ENCODE results near the gene NPFFR1.
"Not testable (repeated sequence)": the region's sequence is repeated elsewhere in the genome, so short reads cannot be mapped to it uniquely, and the experiment has no call there.

The NPFFR1 gene

DNA sequence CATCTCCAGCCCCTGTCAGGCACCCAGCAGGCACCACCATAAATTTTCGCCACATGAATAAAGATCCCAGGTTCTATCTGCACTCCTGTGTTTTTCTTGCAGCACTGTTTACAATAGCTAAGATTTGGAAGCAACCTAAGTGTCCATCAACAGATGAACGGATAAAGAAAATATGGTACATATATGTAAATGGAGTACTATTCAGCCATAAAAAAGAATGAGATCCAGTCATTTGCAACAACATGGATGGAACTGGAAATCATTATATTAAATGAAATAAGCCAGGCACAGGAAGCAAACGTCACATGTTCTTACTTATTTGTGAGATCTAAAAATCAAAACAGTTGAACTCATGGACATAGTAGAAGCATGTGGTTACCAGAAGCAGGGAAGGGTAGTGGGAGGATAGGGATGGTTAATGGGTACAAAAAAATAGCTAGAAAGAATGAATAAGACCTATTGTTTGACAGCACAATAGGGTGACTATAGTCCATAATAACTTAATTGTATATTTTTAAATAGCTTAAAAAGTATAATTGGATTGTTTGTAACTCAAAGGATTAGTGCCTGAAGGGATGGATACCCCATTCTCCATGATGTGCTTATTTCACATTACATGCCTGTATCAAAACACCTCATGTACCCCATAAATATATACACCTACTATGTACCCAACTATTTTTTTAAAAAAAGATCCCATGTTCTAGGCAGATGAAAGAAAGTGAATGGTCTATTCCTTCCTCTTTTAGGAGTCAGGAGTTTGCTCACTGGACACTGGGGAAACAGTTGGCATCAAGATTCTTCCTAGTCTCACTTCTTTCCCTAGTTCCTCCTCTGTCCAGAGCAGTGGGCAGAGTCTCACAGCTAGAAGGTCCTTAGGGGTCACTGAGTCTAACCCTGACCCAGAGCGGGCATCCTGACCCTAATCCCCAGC is 1.0 kb upstream of the NPFFR1 start:
- DNase-seq, result no peak

DNA sequence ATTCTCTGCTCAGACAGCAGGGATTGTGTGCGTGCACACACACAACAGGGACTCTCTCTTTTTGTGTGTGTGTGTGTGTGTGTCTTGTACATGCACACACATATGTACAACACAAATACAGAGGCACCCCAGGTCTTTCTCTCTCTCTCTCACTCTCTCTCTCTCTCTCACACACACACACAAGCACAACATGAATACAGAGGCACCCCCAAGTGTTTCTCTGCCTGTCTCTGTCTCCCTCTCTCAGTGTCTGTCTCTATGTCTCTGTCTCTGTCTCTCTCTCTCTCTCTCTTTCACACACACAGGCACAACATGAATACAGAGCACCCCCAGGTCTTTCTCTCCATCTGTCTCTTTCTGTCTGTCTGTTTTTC is 746 bp downstream of the NPFFR1 start:
- no peak for DNase-seq

DNA sequence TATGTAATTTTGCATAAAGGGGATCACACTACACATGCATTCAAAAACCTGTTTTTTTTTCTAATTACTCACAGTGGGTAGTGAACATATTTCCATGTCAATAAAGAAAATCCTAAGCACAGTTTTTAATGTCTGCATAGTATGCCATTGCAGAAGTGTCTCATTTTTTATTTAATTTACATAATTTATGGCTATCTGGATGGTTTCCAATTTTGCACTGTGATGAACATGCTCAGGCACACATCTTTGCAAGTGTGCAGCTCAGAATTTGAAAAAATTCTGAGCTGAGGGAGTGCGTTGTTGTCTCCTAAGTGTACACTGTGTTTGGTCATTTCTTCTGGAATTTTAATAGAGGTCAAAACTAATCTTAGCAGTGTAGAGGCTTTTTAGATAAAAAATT is 2.2 kb downstream of the NPFFR1 start:
- no peak for DNase-seq

DNA sequence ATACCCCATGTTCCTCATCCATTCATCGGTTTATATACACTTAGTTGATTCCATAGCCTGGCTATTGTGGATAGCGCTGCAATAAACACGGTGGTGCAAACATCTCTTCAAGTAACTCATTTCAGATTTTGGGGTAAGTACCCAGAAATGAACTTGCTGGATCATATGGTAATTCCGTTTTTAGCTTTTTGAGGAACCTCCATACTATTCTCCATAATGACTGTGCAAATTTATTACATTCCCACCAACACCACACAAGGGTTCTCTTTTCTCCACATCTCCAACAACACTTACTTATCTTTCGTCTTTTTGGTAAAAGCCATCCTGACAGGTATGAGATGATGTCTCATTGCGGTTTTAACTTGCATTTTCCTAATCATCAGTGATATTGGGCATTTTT is 3.7 kb downstream of the NPFFR1 start:
- DNase-seq, result no peak

DNA sequence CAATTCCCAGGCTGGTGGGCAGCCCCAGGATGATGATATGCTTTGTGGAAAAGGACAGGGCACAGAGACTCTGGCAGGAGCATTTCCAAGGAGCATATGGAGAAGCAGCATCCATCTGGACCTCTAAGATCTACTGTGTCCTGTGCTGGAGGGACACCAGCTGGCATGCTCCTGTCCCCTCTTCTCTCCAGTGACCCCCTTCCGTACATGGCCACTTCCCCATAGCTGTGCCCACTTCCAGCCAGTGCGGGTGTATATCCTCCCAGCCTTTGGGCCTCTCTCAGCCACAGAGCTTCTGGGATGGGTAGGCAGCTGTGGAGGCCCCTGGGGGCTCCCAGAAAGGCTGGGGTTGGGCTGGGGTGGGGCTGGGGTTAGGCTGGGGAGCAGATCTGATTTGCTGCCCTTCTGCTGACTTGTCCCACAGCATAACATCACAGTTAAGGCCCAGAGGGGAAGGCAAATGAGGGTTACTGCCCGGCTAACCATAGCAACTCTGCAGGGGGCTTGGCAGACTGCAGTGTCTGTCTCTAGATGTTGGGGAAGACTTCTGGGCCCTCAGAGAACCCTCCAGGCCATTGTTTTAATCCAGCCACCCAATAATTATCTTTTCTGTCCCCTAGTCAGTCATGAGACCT is 6.3 kb downstream of the NPFFR1 start:
- no peak for DNase-seq

DNA sequence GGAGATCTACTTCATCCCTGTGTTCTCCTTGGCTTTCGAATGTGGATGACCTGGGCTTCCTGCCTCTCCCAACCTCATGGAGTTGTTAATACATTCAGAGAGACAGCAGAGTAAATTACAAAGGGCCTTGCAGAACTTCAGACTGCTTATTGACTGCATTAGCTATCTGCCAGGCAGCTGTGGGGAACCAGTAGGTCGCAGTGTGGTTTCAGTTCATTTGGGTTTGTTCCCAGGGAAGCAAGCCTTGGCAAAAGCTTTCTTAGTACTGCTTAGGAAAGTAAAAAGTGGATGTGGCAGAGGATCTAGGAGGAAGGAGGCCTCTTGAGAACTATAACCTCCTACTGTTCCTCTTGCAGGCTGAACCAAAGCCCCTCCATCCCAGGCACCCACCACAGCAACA is 9.2 kb downstream of the NPFFR1 start:
- DNase-seq, result no peak

DNA sequence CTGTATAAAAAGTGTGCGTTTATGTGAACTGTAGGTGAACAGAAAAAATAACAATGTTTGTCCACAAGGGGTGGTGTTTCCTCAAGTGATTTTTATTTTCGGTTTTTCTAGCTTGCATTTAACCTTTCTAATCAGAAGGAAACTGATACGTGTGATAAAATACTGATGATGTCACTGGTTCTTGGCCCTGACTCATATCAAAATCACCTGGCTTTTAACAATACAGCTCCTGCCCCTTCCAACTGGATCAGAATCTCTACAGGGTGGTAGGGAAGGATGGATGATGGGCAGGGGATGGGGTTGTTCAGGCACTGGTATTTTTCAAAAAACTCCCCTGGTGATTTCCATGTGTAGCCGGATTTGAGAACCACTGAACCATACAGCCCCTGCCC is 10.9 kb downstream of the NPFFR1 start:
- no peak for DNase-seq

DNA sequence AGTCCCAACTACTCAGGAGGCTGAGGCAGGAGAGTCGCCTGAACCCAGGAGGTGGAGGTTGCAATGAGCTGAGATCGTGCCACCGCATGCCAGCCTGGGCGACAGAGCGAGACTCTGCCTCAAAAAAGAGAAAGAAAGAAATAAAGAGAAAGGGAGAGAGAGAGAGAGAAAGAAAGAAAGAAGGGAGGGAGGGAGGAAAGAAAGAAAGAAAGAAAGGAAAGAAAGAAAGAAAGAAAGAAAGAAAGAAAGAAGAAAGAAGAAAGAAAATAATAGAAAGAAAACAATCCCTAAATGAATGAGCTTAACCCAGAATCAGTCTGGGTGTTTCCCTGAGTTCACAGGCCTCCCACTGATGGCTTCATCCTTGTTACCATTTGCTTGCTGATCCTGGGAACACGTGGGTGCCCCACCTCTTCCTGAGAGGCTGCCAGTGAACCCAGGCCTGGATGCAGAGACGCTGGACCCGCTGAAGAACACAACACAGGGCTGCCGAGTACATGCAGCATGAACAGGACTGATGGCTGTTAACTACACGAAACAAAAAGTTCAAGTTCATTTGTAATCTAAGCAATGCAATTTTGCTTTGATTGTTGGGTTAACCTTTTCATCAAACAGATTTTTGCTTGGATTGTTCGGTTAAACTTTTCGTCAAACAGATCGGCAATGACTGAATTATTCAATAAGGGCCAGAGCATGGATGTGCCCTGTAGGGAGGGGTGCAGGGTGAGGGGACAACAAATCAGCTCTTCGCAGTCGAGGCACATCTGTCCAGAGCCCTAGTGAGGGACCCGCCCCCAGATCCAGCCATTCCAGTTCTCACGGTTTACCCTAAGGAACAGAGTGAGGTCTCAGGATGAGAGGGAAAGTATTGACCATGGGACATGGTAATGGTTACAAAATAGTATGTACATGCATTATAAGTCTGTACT is 11.5 kb downstream of the NPFFR1 start:
- DNase-seq, result no peak

DNA sequence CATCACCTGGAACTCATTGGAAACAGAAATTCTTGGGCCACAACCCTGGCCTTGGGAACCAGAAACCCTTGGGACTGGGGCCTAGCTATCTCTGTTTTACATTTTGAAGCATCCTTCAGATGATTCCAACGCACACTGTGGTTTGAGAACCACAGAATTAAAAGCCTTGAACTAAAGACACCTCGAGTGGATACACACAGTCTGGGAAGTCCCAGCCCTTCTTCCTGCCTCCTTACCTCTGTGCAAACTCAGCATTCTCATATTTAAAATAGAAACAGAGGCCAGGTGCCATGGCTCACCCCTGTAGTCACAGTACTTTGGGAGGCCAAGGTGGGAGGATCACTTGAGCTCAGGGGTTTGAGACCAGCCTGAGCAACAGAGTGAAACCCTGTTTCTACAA is 12.9 kb downstream of the NPFFR1 start:
- DNase-seq, result no peak

DNA sequence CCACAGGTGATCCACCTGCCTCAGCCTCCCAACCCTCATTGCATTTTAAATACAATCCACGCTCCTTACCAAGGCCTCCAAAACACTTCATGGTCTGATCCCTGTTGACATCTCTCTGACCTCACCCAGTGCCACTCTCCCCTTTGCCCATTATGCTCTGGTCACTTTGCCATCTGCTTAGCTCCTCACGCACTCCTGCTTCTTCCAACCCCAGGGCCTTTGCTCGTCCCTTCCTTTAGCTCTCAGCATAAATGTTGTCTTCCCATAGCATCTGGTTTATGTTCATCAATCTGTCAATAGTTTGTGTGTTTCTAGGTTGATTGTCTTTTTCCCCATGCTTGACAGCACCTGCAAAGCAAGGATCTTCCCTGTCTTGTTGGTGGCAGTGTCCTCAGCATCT is 14.1 kb downstream of the NPFFR1 start:
- no peak for DNase-seq

DNA sequence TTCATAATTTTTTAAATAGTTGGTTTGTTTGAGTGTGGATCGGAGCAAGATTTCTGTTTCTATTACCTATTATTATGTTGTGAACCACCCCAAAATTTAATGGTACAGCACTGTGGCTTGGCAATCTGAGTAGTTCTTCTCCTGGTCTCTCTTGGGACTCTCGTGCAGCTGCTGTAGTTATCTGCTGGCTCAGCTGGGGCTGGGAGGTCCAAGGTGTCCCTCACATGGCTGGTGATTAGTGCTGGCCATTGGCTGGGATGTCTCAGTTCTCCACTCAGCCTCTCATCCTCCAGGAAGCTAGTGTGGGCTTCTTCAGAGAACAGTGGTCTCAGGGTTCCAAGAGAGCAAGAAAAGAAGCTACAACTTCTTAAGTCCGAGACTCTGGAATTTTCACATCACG is 15.4 kb downstream of the NPFFR1 start:
- no peak for DNase-seq

DNA sequence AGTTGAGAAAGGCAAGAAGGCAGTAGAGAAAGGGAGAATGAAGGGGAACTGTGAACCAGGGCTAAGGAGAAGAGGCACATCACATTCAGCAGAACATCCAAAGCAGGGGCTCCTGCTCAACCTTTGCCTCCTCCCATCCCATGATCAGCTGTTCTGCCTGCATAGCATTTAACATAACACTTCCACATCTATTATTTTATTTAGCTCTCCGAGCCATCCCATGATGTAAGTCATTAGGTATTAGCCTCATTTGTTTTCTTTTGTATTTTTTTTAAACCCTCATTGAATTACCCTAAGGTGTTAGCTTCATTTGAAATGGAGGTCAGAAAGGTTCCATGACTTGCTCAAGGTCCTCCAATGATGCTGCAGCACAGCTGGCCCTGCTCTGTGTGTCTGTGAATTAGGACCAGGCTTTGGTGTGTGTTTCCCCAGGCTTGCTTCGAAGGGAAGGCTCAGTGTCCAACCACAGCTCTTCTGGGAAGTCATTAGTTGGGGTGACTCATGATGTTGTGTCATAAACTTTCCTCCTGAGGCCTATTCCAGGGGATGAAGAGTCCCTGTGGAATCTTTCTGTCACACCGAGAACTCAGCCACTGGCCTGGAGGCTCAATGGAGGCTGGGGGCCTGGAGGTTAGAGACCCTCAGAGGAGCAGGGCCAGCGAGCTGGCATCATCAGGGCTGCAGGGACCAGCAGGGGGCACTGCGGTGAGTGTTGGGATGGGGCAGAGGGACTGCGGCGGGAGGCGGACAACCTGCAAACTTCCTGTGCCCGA is 16.5 kb downstream of the NPFFR1 start:
- DNase-seq, result no peak

DNA sequence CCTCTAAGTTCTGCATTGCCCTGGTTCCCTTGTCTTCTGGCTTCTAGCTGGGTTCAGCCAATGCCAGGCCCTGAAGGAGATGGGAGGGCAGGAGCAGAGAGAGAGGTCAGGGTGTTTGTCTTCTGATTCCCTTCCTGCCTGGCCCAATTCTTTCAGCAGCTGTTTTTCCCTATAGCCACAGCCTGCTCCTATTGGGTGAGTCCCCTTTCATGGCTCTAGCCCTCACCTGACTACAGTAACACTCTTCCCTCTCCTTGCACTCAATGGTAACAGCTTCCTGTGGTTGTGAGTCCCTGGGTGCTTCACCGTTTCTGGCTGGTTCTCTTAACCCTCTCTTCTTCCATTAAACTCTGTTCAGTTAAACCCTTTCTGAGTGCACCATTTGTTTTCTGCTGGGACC is 17.1 kb downstream of the NPFFR1 start:
- DNase-seq, result no peak

DNA sequence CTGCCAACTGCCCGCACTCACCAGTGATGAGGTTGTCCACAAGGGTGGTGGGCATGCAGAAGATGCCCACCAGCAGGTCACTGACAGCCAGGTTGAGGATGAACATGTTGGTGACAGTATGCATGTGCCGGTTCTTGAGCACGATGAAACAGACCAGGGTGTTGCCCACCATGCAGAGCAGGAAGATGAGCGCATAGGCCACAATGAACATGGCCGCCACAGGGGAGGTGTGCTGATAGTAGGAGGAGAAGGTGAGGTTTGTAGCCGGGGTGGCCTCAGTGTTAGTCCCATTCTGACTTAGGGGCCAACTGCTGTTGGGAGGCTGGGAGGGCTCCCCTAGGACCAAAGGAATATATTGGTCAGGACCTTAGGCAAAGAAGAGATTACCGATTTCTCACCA is 17.7 kb downstream of the NPFFR1 start:
- DNase-seq, result no peak

DNA sequence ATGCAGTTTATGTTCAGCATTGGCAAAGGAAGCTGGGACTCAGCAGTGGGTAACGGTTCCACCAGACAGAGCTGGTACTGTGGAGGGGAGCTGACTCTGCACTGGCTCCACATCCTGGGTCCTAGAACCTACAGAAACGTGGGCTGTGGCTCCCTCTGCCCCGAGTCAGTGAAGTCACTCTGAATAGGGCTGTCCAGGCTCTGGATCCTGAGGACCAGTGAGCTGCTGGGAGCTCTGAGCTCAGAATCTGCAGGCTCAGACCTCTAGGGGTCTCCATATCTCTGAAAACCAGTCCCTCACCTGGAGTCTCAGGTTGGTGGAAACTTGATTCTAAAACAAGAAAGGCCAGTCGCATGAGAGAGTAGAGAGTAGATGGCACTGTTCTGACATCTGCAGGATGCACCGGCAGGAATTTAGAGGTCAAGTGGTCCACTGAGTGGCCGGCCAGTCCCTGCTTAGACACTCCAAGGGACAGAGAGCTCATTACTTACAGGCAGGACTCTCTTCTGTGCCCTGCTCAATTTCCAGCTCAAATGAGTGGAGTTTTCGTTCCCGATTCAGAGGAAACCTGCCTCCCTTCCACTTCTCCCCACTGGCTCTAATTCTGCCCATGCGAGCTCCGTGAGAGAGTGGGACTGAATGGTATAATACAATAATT is 18.6 kb downstream of the NPFFR1 start:
- no peak for DNase-seq

DNA sequence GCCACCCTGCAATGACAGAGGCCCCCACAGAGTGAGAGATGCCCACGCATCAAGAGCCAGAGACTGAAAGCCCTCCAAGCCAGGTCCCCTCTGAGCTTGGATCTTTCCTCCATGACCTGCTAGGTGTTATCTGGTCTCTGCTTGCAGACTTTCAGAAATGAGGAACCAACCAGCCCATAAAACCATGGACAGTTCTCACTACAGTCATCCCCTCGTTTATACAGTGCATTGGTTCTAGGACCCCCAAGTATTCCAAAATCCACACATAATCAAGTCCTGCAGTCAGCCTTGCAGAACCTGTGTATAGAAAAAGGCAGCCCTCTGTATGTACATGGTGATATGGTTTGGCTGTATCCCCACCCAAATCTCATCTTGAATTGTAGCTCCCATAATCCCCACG is 23.1 kb downstream of the NPFFR1 start:
- DNase-seq, result no peak

DNA sequence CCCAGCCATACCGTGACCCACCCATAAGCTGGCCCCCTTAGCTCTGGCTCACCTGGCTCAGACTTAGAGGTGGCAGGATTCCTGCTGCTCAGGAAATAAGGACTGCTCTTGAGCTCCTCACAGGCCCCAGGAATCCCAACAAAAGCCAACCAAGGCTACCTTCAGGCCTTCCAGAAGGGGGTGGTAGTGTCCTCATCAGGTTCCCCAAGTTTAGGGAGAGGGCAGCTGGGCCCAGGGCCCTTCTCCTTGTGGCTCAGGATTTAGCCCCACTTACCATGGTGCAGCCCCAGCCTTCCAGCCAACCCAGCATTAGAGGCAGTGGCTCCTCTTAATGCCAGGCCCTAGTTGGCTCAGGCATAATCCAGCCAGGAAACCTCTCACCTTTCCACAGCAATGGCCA is 23.5 kb downstream of the NPFFR1 start:
- no peak for DNase-seq

DNA sequence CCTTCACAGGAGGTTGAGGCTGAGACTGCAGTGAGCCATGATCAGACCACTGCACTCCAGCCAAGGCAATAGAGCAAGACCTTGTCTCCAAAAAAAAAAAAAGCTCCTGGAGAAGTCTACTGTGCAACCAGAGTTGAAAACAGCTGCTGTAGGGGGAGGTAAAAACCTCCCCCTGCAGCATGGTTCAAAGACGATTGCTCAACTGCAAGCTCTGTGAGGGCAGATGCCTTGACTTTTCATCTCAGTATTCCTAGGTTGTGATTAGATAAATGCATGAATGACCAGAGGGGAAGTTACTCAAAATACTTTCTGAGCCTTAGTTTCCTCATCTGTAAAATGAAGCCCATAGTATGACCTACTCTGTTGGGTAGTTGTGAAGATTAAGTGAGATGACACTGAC is 25.6 kb downstream of the NPFFR1 start:
- no peak for DNase-seq

DNA sequence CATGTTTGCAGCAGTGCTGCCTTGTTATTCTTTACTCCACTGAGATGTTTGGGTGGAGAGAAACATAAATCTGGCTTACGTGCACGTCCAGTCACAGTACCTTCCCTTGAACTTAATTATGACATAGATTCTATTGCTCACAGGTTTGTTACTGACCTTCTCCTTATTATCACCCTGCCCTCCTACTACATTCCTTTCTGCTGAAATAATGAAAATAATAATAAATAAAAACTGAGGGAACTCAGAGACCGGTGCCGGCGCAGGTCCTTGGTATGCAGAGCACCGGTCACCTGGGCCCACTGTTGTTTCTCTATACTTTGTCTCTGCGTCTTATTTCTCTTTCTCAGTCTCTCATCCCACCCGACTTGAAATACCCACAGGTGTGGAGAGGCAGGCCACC is 26.0 kb downstream of the NPFFR1 start:
- not testable (repeated sequence) for DNase-seq

DNA sequence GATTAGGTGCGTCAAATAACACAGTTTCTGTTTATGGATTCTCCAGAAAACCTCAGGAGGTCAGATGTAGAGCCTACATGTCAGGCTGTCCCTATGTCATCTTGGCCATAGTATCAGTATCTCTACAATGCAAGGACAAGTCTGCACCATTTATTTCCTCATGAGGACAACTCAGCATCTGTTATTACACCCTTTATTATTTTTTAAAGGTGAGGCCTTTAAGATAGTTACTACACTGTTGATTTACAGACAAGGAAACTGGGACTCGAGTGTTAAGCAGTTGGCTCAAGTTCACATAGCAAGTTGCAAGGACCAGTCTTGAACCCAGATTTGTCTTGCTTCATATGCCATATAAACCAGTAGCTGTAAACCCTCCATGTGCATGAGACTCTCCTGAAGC is 27.3 kb downstream of the NPFFR1 start:
- DNase-seq, result no peak

DNA sequence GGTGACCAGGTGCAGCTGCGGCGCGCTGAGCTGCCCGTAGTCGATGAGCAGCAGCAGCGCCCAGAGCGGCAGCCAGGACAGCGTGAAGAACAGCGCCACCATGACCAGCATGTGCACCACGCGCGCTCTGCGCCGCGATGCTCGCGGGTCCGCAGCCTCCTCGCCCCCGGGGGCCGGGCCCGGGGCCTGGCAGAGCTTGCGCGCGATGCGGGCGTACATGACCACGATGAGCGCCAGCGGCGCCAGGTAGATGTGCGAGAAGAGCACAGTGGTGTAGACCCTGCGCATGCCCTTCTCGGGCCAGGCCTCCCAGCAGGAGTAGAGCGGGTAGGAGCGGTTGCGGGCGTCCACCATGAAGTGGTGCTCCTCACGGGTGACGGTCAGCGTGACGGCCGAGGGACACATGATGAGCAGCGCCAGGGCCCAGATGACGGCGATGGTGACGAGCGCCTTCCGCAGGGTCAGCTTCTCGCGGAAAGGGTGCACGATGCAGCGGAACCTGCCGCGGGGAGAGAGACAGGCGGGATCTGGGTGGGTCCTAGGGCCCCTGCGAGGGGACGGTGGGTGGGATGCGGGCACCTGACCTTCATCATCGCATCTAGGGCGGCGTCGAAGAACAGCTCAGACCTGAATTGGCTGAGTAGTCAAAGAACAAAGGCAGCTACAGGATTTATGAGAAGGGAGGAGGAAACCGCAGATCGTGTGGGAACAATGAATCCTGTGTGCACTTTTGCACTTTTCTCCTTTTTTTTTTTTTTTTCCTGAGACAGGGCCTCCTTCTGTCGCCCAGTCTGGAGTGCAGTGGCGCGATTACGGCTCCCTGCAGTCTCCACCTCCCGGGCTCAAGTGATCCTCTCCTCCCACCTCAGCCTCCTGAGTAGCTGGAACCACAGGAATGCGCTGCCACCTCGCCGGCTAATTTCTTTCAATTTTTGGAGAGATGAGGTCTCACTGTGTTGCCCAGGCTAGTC is 28.2 kb downstream of the NPFFR1 start:
- no peak for DNase-seq

All from NCI-H446 treated with DMSO at 0.1 percent for 48 hours (cell line).